DOHH2 (cell line): ENCODE data around the gene BEST2.

Experiments used
- CTCF ChIP-seq: fragments of 200-600 bp; sonication (generic); IDR thresholded peaks from one replicate; pipeline ENCODE4 v1.5.1; 2014; ENCODE audit warnings: antibody characterized with exemption, mild to moderate bottlenecking, low read depth, low read length; ENCODE audit not compliant: poor library complexity, severe bottlenecking
- EZH2phosphoT487 ChIP-seq: fragments of 200-600 bp; sonication (generic); IDR thresholded peaks from 2 replicates; pipeline ENCODE4 v1.6.1; 2017; ENCODE audit warnings: borderline replicate concordance, mild to moderate bottlenecking, antibody characterized with exemption, low read length, moderate library complexity, mixed read lengths

DNA sequence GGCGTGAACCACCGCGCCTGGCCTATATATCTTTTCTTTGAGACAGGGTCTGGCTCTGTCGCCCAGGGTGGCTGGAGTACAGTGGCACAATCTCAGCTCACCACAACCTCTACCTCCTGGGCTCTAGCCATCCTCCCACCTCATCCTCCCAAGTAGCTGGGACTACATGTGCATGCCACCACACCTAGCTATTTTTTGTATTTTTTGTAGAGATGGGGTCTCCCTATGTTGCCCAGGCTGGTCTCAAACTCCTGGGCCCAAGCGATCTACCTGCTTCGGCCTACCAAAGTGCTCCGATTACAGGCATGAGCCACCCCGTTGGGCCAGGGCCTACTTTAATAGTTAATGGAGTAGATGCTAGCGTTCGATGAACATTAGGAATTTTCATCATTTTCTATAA lies 31.3 kb upstream of the BEST2 start:
- TF ChIP-seq CTCF: no peak
- TF ChIP-seq EZH2phosphoT487: no peak
